WTC11 (cell line): Measurements from ENCODE around the gene SH3TC2. TPM values are rescaled to one million over a fixed set of nuclear protein-coding genes. Genes with fewer than 3 reads are reported as not detected.

Experiments
- ATAC-seq: fragments of 200-7000 bp; cut with Tn5 transposase; 2 replicates; pipeline ENCODE4 v1.10.0; 2021; ENCODE audit warnings: mild to moderate bottlenecking, moderate library complexity
- CTCF ChIA-PET: fragments of 300-600 bp; sonication (Branson Sonifier 250); formaldehyde crosslinking; loops from one replicate; lab custom pipeline; 2021; ENCODE audit warnings: antibody characterized with exemption; lab: Charles Lee
- POLR2A ChIA-PET: fragments of 350-600 bp; sonication (Branson Sonifier 250); formaldehyde crosslinking; loops from one replicate; lab custom pipeline; 2021; ENCODE audit warnings: antibody characterized with exemption; lab: Charles Lee
- DNase-seq: peaks from one replicate; pipeline ENCODE4 v3.0.0; 2021; ENCODE audit warnings: low spot score
- H3K27ac Mint-ChIP-seq: 2 replicates; pipeline ENCODE4 v1.8.0; 2021; ENCODE audit warnings: mixed read lengths
- H3K27me3 Mint-ChIP-seq: 2 replicates; pipeline ENCODE4 v1.8.0; 2021; ENCODE audit warnings: low read depth, mild to moderate bottlenecking, moderate library complexity, mixed read lengths
- H3K36me3 Mint-ChIP-seq: 2 replicates; pipeline ENCODE4 v1.8.0; 2021; ENCODE audit warnings: mixed read lengths
- H3K4me1 Mint-ChIP-seq: 2 replicates; pipeline ENCODE4 v1.8.0; 2022; ENCODE audit warnings: mixed read lengths
- H3K4me3 Mint-ChIP-seq: 2 replicates; pipeline ENCODE4 v1.8.0; 2021; ENCODE audit warnings: mild to moderate bottlenecking, moderate library complexity, mixed read lengths
- H3K9me3 Mint-ChIP-seq: 2 replicates; pipeline ENCODE4 v1.8.0; 2021; ENCODE audit warnings: mixed read lengths
- AFF4 ChIP-seq: sonication (generic); formaldehyde crosslinking; IDR thresholded peaks from 2 replicates; pipeline ENCODE4 v1.8.1; 2023; ENCODE audit warnings: mild to moderate bottlenecking, missing genetic modification reagents, borderline replicate concordance
- CREB1 ChIP-seq: sonication (generic); formaldehyde crosslinking; IDR thresholded peaks from 2 replicates; pipeline ENCODE4 v1.8.0; 2023; ENCODE audit warnings: mild to moderate bottlenecking, missing genetic modification reagents
- CTCF ChIP-seq: fragments of 200-600 bp; IDR thresholded peaks from 2 replicates; pipeline ENCODE4 v1.8.0; 2022; ENCODE audit warnings: antibody characterized with exemption
- ELF4 ChIP-seq: sonication (generic); formaldehyde crosslinking; IDR thresholded peaks from 2 replicates; pipeline ENCODE4 v1.8.1; 2022; ENCODE audit warnings: low read depth, mild to moderate bottlenecking, moderate library complexity, missing genetic modification reagents
- EMX1 ChIP-seq: fragments of 250-450 bp; sonication (Bioruptor Pico); IDR thresholded peaks from 2 replicates; pipeline ENCODE4 v1.8.0; 2021; ENCODE audit warnings: mild to moderate bottlenecking
- FOXJ3 ChIP-seq: sonication (generic); formaldehyde crosslinking; IDR thresholded peaks from 2 replicates; pipeline ENCODE4 v1.9.0; 2021; ENCODE audit warnings: missing genetic modification reagents, mild to moderate bottlenecking, borderline replicate concordance
- FOXP4 ChIP-seq: sonication (generic); formaldehyde crosslinking; IDR thresholded peaks from 2 replicates; pipeline ENCODE4 v1.8.0; 2022; ENCODE audit warnings: mild to moderate bottlenecking, missing genetic modification reagents
- GTF2I ChIP-seq: fragments of 250-450 bp; sonication (Bioruptor Pico); conservative IDR thresholded peaks from 2 replicates; pipeline ENCODE4 v1.4.0; 2021; ENCODE audit warnings: mild to moderate bottlenecking
- IRF2 ChIP-seq: sonication (generic); formaldehyde crosslinking; IDR thresholded peaks from 2 replicates; pipeline ENCODE4 v1.8.0; 2022; ENCODE audit warnings: low read depth, missing genetic modification reagents, borderline replicate concordance
- MYBL2 ChIP-seq: sonication (generic); formaldehyde crosslinking; IDR thresholded peaks from 2 replicates; pipeline ENCODE4 v1.8.1; 2023; ENCODE audit warnings: mild to moderate bottlenecking, moderate library complexity, missing genetic modification reagents
- NFE2L1 ChIP-seq: sonication (generic); formaldehyde crosslinking; IDR thresholded peaks from 2 replicates; pipeline ENCODE4 v1.8.1; 2023; ENCODE audit warnings: missing genetic modification reagents
- NFYB ChIP-seq: sonication (generic); formaldehyde crosslinking; conservative IDR thresholded peaks from 2 replicates; pipeline ENCODE4 v1.8.0; 2022; ENCODE audit warnings: low read depth, missing genetic modification reagents
- NR1H2 ChIP-seq: sonication (generic); formaldehyde crosslinking; IDR thresholded peaks from 2 replicates; pipeline ENCODE4 v1.9.0; 2021; ENCODE audit warnings: mild to moderate bottlenecking, moderate library complexity, missing genetic modification reagents
- NR2C2 ChIP-seq: sonication (generic); formaldehyde crosslinking; IDR thresholded peaks from 2 replicates; pipeline ENCODE4 v1.8.0; 2022; ENCODE audit warnings: mild to moderate bottlenecking, missing genetic modification reagents
- NR3C1 ChIP-seq: sonication (generic); formaldehyde crosslinking; conservative IDR thresholded peaks from 2 replicates; pipeline ENCODE4 v1.8.1; 2023; ENCODE audit warnings: low read depth, mild to moderate bottlenecking, missing genetic modification reagents
- OVOL2 ChIP-seq: fragments of 250-450 bp; sonication (Bioruptor Pico); IDR thresholded peaks from 2 replicates; pipeline ENCODE4 v1.9.0; 2021; ENCODE audit warnings: mild to moderate bottlenecking, borderline replicate concordance
- RELA ChIP-seq: sonication (generic); formaldehyde crosslinking; IDR thresholded peaks from 2 replicates; pipeline ENCODE4 v1.8.1; 2022; ENCODE audit warnings: missing genetic modification reagents, mild to moderate bottlenecking, borderline replicate concordance
- USF2 ChIP-seq: sonication (generic); formaldehyde crosslinking; IDR thresholded peaks from 2 replicates; pipeline ENCODE4 v1.8.1; 2023; ENCODE audit warnings: mild to moderate bottlenecking, missing genetic modification reagents, moderate library complexity
- ZBTB21 ChIP-seq: sonication (generic); formaldehyde crosslinking; IDR thresholded peaks from 2 replicates; pipeline ENCODE4 v1.8.1; 2023; ENCODE audit warnings: mild to moderate bottlenecking, missing genetic modification reagents, borderline replicate concordance
- ZNF121 ChIP-seq: sonication (generic); formaldehyde crosslinking; IDR thresholded peaks from 2 replicates; pipeline ENCODE4 v1.8.0; 2023; ENCODE audit warnings: missing genetic modification reagents
- ZNF138 ChIP-seq: sonication (generic); formaldehyde crosslinking; conservative IDR thresholded peaks from 2 replicates; pipeline ENCODE4 v1.8.1; 2022; ENCODE audit warnings: mild to moderate bottlenecking, moderate library complexity, missing genetic modification reagents
- ZNF232 ChIP-seq: sonication (generic); formaldehyde crosslinking; IDR thresholded peaks from 2 replicates; pipeline ENCODE4 v1.8.0; 2022; ENCODE audit warnings: mild to moderate bottlenecking, missing genetic modification reagents
- total RNA-seq: library from RNA; stranded (reverse); gene quantifications from 3 replicates; pipeline ENCODE4 v1.2.3, GENCODE V29; 2021
- TF ChIP-seq, protein P1 (sequence below): sonication (generic); formaldehyde crosslinking; IDR thresholded peaks from 2 replicates; pipeline ENCODE4 v1.8.1; 2022; ENCODE audit warnings: low read depth, mild to moderate bottlenecking, moderate library complexity, missing genetic modification reagents, borderline replicate concordance
- TF ChIP-seq, protein P2 (sequence below): sonication (generic); formaldehyde crosslinking; IDR thresholded peaks from 2 replicates; pipeline ENCODE4 v1.8.1; 2023; ENCODE audit warnings: mild to moderate bottlenecking, missing genetic modification reagents, moderate library complexity

The SH3TC2 gene
- total RNA-seq, 1 experiment from 2014 or later, result 0.61 TPM

- no peak for TF ChIP-seq OVOL2 (CRISPR knock-in tag)
- no peak for TF ChIP-seq MYBL2 (CRISPR knock-in tag)
- TF ChIP-seq NR3C1 (CRISPR knock-in tag), result no peak
- no peak for TF ChIP-seq IRF2
- TF ChIP-seq NR2C2 (CRISPR knock-in tag), result no peak
- no peak for TF ChIP-seq ZNF232 (CRISPR knock-in tag)
- no peak for TF ChIP-seq RELA (CRISPR knock-in tag)
- no peak for TF ChIP-seq USF2 (CRISPR knock-in tag)
- no peak for TF ChIP-seq CREB1 (CRISPR knock-in tag)
- TF ChIP-seq, all 79 proteins: peak for 0
- no peaks in the 10 kb centered on the region for H3K9me3 Mint-ChIP-seq
- ATAC-seq (no peak), DNase-seq (no peak)
- ChIA-PET CTCF (interaction anchor here (2.0 kb wide), 1 partner anchor 74 kb away, joined by 6 read pairs; no protein-coding TSS in a partner anchor), POLR2A (no interaction called here)
- H3K36me3 Mint-ChIP-seq, result no peaks in the 10 kb centered on the region
- H3K4me3 Mint-ChIP-seq, result no peak overlapping the region
- no peaks in the 10 kb centered on the region; the same call in 1 of the 2 replicates for H3K27me3 Mint-ChIP-seq
- peak overlapping the region; percentile 1; the same call in 1 of the 2 replicates for H3K27ac Mint-ChIP-seq
- H3K4me1 Mint-ChIP-seq, result no peaks in the 10 kb centered on the region
Measured at GRCh38 chr5:149041242-149041641, 21.6 kb downstream of the SH3TC2 start.

DNA sequence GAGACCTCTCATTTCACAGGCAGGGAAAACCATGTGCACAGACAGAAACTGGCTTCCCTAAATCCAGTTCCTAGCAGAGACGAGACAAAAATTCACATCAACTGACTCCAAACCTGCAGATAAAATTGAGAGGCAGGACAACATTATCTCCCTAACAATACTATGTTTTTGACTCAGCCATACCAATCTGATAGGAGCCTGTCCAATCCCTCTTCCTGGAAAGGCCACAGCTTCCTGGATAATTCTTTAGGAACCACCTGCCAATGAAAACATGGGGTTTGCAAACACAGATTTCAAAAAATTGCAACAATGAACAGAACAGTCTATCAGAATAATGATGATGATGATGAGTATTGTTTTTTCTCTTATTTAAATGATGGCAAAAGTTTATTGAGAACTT is 22.4 kb downstream of the SH3TC2 start:
- Mint-ChIP-seq H3K4me3 (no peak overlapping the region), H3K27ac (no peak overlapping the region), H3K36me3 (no peaks in the 10 kb centered on the region), H3K27me3 (no peaks in the 10 kb centered on the region; the same call in 1 of the 2 replicates), H3K9me3 (no peaks in the 10 kb centered on the region), H3K4me1 (no peaks in the 10 kb centered on the region)
- ChIA-PET CTCF (interaction anchor here (2.9 kb wide), 1 partner anchor 74 kb away, joined by 20 read pairs; no protein-coding TSS in a partner anchor), POLR2A (no interaction called here)
- no peak for DNase-seq
- ATAC-seq, result no peak
- TF ChIP-seq ZNF121 (CRISPR knock-in tag), result no peak
- no peak for TF ChIP-seq AFF4 (CRISPR knock-in tag)
- TF ChIP-seq NR1H2, result no peak
- TF ChIP-seq NFE2L1 (CRISPR knock-in tag), result no peak
- no peak for TF ChIP-seq GTF2I
- TF ChIP-seq, protein P1, sequence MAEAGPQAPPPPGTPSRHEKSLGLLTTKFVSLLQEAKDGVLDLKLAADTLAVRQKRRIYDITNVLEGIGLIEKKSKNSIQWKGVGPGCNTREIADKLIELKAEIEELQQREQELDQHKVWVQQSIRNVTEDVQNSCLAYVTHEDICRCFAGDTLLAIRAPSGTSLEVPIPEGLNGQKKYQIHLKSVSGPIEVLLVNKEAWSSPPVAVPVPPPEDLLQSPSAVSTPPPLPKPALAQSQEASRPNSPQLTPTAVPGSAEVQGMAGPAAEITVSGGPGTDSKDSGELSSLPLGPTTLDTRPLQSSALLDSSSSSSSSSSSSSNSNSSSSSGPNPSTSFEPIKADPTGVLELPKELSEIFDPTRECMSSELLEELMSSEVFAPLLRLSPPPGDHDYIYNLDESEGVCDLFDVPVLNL (CRISPR knock-in tag), result no peak
- no peak for TF ChIP-seq CTCF
- TF ChIP-seq USF2 (CRISPR knock-in tag), result no peak
- TF ChIP-seq NFYB (CRISPR knock-in tag), result no peak
- TF ChIP-seq ELF4 (CRISPR knock-in tag), result no peak
- no peak for TF ChIP-seq FOXP4
- TF ChIP-seq ZBTB21 (CRISPR knock-in tag), result no peak
- TF ChIP-seq, protein P2, sequence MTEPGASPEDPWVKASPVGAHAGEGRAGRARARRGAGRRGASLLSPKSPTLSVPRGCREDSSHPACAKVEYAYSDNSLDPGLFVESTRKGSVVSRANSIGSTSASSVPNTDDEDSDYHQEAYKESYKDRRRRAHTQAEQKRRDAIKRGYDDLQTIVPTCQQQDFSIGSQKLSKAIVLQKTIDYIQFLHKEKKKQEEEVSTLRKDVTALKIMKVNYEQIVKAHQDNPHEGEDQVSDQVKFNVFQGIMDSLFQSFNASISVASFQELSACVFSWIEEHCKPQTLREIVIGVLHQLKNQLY, result no peak
- no peak for TF ChIP-seq FOXJ3 (CRISPR knock-in tag)
- TF ChIP-seq ZNF138 (CRISPR knock-in tag), result no peak
- no peak for TF ChIP-seq EMX1 (CRISPR knock-in tag)
